Smooth muscle cell (in vitro differentiated cells): ENCODE measurements around the gene ZMYM1. TPM values are rescaled to one million over a fixed set of nuclear protein-coding genes. Genes with fewer than 3 reads are reported as not detected.
"Not testable (repeated sequence)": the region's sequence is repeated elsewhere in the genome, so short reads cannot be mapped to it uniquely, and the experiment has no call there.

Experiments
- DNase-seq: peaks from one replicate; lab custom pipeline; 2025; ENCODE audit not compliant: unreplicated experiment; lab: John Stamatoyannopoulos, UW
- H2AFZ ChIP-seq: fragments of 200-600 bp; sonication (generic); 2 replicates; pipeline ENCODE4 v1.6.0; 2016; ENCODE audit warnings: antibody characterized with exemption, low read depth, mild to moderate bottlenecking
- H3F3A ChIP-seq: fragments of 200-600 bp; sonication (generic); 2 replicates; pipeline ENCODE4 v1.6.0; 2017; ENCODE audit warnings: antibody characterized with exemption, low read depth
- H3K27ac ChIP-seq: fragments of 200-600 bp; sonication (generic); 2 replicates; pipeline ENCODE4 v1.5.1; 2016; ENCODE audit warnings: low read depth, mild to moderate bottlenecking
- H3K27me3 ChIP-seq: fragments of 200-600 bp; sonication (generic); 2 replicates; pipeline ENCODE4 v1.6.1; 2016; ENCODE audit warnings: low read depth, mild to moderate bottlenecking
- H3K36me3 ChIP-seq: fragments of 200-600 bp; sonication (generic); 2 replicates; pipeline ENCODE4 v1.5.1; 2016; ENCODE audit warnings: low read depth
- H3K4me1 ChIP-seq: fragments of 200-600 bp; sonication (generic); 2 replicates; pipeline ENCODE4 v1.5.1; 2016; ENCODE audit warnings: low read depth
- H3K4me2 ChIP-seq: fragments of 200-600 bp; sonication (generic); 2 replicates; pipeline ENCODE4 v1.6.0; 2016; ENCODE audit warnings: mild to moderate bottlenecking
- H3K4me3 ChIP-seq: fragments of 200-600 bp; sonication (generic); 2 replicates; pipeline ENCODE4 v1.5.1; 2016; ENCODE audit warnings: mild to moderate bottlenecking
- H3K79me2 ChIP-seq: fragments of 200-600 bp; sonication (generic); 2 replicates; pipeline ENCODE4 v1.6.0; 2016; ENCODE audit warnings: low read depth, mild to moderate bottlenecking
- H3K9ac ChIP-seq: fragments of 200-600 bp; sonication (generic); 2 replicates; pipeline ENCODE4 v1.6.0; 2016; ENCODE audit warnings: low read depth
- H3K9me3 ChIP-seq: fragments of 200-600 bp; sonication (generic); replicated peaks from 2 replicates; pipeline ENCODE4 v1.5.1; 2016; ENCODE audit warnings: low read depth
- H4K20me1 ChIP-seq: fragments of 200-600 bp; sonication (generic); 2 replicates; pipeline ENCODE4 v1.6.0; 2016; ENCODE audit warnings: low read depth
- CTCF ChIP-seq: fragments of 200-600 bp; sonication (generic); IDR thresholded peaks from 2 replicates; pipeline ENCODE4 v1.5.1; 2017; ENCODE audit warnings: borderline replicate concordance, mild to moderate bottlenecking, antibody characterized with exemption; ENCODE audit not compliant: insufficient read depth, poor library complexity, severe bottlenecking
- WGBS: methylation state at CpG from one replicate; pipeline ENCODE4 v1.1.7; 2016; ENCODE audit warnings: low lambda C conversion rate; 5-methylcytosine and 5-hydroxymethylcytosine counted together
- polyA plus RNA-seq: library from polyadenylated mRNA; unstranded; fragments of >200 nt; fragmentation: Nextera tagmentation; extraction: Ambion mirVana; gene quantifications from 2 replicates; pipeline ENCODE4 v1.2.1, GENCODE V29; 2016
- total RNA-seq: library from RNA; depleted of rRNA; stranded (reverse); fragments of >200 nt; gene quantifications from 2 replicates; pipeline ENCODE4 v1.2.3, GENCODE V29; 2014

The ZMYM1 gene
- total and polyA plus RNA-seq, 2 experiments from 2014 or later: 4.2 to 18.6 TPM

- H3F3A ChIP-seq: no peaks in the 10 kb centered on the region
- H3K27ac ChIP-seq: no peak overlapping the region
- H3K9me3 ChIP-seq: no peaks in the 10 kb centered on the region
- H3K27me3 ChIP-seq: no peaks in the 10 kb centered on the region
- no peaks in the 10 kb centered on the region for H4K20me1 ChIP-seq
- H3K9ac ChIP-seq: no peak overlapping the region
- H3K36me3 ChIP-seq: no peaks in the 10 kb centered on the region
- no peak overlapping the region for H2AFZ ChIP-seq
- H3K4me2 ChIP-seq: no peak overlapping the region
- WGBS: 92% methylated on average over 3 of the region's 3 CpGs
- H3K79me2 ChIP-seq: no peaks in the 10 kb centered on the region
- TF ChIP-seq CTCF: no peak
- no peak overlapping the region for H3K4me3 ChIP-seq
- no peak for DNase-seq
- no peaks in the 10 kb centered on the region for H3K4me1 ChIP-seq
Observed at GRCh38 chr1:35136780-35137179, 57.6 kb downstream of the ZMYM1 start.

DNA sequence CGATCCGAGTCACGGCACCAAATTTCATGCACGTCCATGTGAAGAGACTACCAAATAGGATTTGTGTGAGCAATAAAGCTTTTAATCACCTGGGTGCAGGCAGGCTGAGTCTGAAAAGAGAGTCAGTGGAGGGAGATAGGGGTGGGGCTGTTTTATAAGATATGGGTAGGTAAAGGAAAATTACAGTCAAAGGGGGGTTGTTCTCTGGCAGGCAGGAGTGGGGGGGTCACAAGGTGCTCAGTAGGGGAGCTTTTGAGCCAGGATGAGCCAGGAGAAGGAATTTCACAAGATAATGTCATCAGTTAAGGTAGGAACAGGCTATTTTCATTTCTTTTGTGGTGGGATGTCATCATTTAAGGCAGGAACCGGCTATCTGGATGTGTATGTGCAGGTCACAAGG lies 58.4 kb downstream of the ZMYM1 start:
- H3K4me2 ChIP-seq, H3F3A ChIP-seq, DNase-seq, H3K9me3 ChIP-seq, H3K4me1 ChIP-seq, H3K4me3 ChIP-seq, H3K36me3 ChIP-seq, H2AFZ ChIP-seq, H4K20me1 ChIP-seq, H3K79me2 ChIP-seq, H3K27ac ChIP-seq, H3K27me3 ChIP-seq, H3K9ac ChIP-seq: not testable (repeated sequence)
- 97% methylated on average over 5 of the region's 5 CpGs for WGBS

GRCh38 chr1:35142294-35142693 lies 63.1 kb downstream of the ZMYM1 start:
- H3K79me2 ChIP-seq, H3K4me3 ChIP-seq, H3K9ac ChIP-seq, H2AFZ ChIP-seq, H4K20me1 ChIP-seq, H3K27me3 ChIP-seq, DNase-seq, H3K4me2 ChIP-seq, H3K27ac ChIP-seq, H3K9me3 ChIP-seq, H3K36me3 ChIP-seq, H3F3A ChIP-seq, H3K4me1 ChIP-seq: not testable (repeated sequence)

DNA sequence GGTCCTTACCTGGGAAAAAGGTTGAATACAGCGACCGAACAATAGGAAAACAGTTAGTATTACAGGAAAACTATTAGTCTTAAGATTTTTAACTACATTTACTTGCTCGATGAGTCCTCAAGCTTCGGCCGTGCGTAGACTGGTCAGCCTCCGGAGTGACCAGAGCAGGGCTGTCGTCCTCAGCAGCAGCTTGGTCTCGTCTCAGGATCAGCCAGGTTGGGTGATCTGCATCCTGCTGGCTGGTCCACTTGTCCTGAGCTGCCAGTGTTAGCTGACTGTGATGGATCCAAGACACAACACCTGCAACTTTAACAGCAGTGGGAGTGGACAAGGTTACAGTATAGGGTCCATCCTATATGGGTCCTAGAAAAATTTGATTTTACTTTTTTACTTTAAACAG lies 63.5 kb downstream of the ZMYM1 start:
- H4K20me1 ChIP-seq, H3K79me2 ChIP-seq, H3K27me3 ChIP-seq, H3K4me1 ChIP-seq, H3K36me3 ChIP-seq, DNase-seq, H3F3A ChIP-seq, H3K9ac ChIP-seq, H3K4me3 ChIP-seq, H2AFZ ChIP-seq, H3K4me2 ChIP-seq, H3K9me3 ChIP-seq, H3K27ac ChIP-seq: not testable (repeated sequence)
- WGBS: 88% methylated on average over 9 of the region's 9 CpGs

DNA sequence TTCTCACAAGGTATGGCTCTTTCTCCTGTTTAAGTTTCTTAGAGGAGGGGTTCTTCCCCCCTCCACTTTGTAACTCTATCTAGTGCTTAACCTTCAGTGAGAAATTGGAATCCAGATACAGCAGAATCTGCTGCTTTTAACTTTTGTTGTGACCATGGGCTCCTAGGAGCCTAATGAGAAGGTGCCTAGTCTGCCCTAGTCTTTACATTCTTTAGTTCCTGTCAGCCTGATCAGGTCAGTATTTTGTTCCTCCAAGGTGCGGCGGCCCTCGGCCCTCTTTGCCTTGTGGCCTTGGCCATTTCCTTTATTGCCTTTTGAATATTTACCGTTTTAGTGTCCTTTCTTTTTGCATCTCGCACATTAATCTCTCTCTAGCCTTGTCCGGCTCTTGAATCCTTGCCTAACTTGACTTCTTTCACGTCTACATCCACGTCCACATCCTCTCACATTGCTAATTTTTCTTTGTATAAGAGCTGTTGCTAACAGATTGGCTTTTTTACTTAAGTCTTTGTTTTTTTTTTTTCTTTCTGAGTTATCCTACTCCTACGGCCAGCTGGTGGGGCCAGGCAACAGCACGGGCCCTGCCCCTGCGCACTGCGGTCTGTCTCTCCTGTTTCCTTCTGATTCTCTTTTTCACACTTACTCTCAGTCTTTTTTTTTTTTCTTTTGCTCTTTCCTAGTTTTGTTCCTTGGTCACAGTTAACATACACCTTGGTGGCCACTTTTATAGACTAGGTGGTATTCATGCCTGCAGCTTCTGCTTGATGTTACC lies 64.7 kb downstream of the ZMYM1 start:
- Histone ChIP-seq H3K36me3 (no peaks in the 10 kb centered on the region), H3F3A (no peaks in the 10 kb centered on the region), H2AFZ (peak overlapping the region; percentile 37), H3K4me3 (no peak overlapping the region), H3K79me2 (no peaks in the 10 kb centered on the region), H4K20me1 (no peaks in the 10 kb centered on the region), H3K4me1 (no peaks in the 10 kb centered on the region), H3K27me3 (no peaks in the 10 kb centered on the region), H3K9ac (no peak overlapping the region), H3K27ac (no peak overlapping the region), H3K4me2 (no peak overlapping the region), H3K9me3 (no peaks in the 10 kb centered on the region)
- no peak for DNase-seq
- 91% methylated on average over 12 of the region's 12 CpGs for WGBS
- TF ChIP-seq CTCF: no peak

- WGBS: 90% methylated on average over 13 of the region's 13 CpGs
- H3K4me1 ChIP-seq, DNase-seq, H3K9ac ChIP-seq, H3K9me3 ChIP-seq, H4K20me1 ChIP-seq, H3K27ac ChIP-seq, H3K36me3 ChIP-seq, H3F3A ChIP-seq, H2AFZ ChIP-seq, H3K79me2 ChIP-seq, H3K4me2 ChIP-seq, H3K27me3 ChIP-seq, H3K4me3 ChIP-seq: not testable (repeated sequence)
Observed at GRCh38 chr1:35145892-35146549, 66.8 kb downstream of the ZMYM1 start.
